ENCODE results near the gene TMEM164.
A peak's percentile ranks its signal among the peaks of the same experiment; 100 is the strongest.

Gene TMEM164

DNA sequence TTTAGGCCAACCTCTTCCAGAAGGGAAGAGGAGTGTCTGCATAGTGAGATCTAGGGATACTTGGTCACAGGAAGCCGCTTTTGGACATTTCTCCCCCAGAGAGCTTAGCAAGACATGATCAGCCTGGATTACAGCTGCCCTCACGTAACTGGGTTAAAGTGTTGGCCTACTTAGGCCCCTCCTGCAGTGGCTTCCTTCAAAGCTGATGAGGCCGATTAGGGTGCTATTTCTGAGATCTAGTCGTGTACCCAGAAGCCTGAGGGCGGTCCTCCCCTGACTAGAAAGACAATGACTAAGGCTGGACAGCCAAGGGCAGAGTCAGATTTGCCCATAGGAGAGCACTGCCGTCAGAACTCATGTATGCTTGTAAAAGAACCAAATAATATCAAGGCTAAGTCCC lies 180.0 kb downstream of the TMEM164 start:
- DNase-seq: no peak
- H3K9me3 Mint-ChIP-seq: peaks cover 25% of the 10 kb centered on the region

DNA sequence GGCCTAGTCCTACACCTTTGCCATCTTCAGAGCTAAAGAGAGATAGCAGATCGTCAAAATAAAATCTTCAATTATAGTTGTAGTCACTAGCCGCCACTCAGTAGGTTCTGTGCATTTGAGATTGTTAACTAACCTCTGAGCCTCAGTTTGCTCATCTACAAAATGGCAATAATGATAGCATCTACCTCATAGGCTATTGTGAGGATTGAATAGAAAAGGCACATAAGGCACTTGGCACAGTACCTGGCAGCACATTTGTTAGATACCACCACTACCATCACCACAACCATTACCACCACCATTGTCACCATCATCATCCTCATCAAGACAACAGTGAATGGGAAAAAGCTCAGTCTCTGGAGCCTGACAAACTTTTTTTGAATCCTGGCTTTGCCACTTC lies 180.4 kb downstream of the TMEM164 start:
- Mint-ChIP-seq H3K4me1 (peaks cover 14% of the 10 kb centered on the region), H3K9me3 (peaks cover 25% of the 10 kb centered on the region), H3K4me3 (no peak overlapping the region), H3K27ac (no peak overlapping the region), H3K27me3 (ENCODE audit: low read depth, poor library complexity) (peaks cover 6% of the 10 kb centered on the region), H3K36me3 (ENCODE audit: low read depth) (peaks cover 47% of the 10 kb centered on the region)
- DNase-seq: no peak
- TF ChIP-seq, protein P1, sequence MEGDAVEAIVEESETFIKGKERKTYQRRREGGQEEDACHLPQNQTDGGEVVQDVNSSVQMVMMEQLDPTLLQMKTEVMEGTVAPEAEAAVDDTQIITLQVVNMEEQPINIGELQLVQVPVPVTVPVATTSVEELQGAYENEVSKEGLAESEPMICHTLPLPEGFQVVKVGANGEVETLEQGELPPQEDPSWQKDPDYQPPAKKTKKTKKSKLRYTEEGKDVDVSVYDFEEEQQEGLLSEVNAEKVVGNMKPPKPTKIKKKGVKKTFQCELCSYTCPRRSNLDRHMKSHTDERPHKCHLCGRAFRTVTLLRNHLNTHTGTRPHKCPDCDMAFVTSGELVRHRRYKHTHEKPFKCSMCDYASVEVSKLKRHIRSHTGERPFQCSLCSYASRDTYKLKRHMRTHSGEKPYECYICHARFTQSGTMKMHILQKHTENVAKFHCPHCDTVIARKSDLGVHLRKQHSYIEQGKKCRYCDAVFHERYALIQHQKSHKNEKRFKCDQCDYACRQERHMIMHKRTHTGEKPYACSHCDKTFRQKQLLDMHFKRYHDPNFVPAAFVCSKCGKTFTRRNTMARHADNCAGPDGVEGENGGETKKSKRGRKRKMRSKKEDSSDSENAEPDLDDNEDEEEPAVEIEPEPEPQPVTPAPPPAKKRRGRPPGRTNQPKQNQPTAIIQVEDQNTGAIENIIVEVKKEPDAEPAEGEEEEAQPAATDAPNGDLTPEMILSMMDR (IDR thresholded peaks at IDR 0.05): no peak

More for the DNA sequence above, 180.0 kb downstream of the TMEM164 start:
- H3K27me3 Mint-ChIP-seq (ENCODE audit: low read depth, poor library complexity): peaks cover 6% of the 10 kb centered on the region
- TF ChIP-seq, protein P1 (IDR thresholded peaks at IDR 0.05): no peak
- no peak overlapping the region for H3K27ac Mint-ChIP-seq
- H3K36me3 Mint-ChIP-seq (ENCODE audit: low read depth): peaks cover 47% of the 10 kb centered on the region
- no peak overlapping the region for H3K4me3 Mint-ChIP-seq
- peaks cover 14% of the 10 kb centered on the region for H3K4me1 Mint-ChIP-seq

DNA sequence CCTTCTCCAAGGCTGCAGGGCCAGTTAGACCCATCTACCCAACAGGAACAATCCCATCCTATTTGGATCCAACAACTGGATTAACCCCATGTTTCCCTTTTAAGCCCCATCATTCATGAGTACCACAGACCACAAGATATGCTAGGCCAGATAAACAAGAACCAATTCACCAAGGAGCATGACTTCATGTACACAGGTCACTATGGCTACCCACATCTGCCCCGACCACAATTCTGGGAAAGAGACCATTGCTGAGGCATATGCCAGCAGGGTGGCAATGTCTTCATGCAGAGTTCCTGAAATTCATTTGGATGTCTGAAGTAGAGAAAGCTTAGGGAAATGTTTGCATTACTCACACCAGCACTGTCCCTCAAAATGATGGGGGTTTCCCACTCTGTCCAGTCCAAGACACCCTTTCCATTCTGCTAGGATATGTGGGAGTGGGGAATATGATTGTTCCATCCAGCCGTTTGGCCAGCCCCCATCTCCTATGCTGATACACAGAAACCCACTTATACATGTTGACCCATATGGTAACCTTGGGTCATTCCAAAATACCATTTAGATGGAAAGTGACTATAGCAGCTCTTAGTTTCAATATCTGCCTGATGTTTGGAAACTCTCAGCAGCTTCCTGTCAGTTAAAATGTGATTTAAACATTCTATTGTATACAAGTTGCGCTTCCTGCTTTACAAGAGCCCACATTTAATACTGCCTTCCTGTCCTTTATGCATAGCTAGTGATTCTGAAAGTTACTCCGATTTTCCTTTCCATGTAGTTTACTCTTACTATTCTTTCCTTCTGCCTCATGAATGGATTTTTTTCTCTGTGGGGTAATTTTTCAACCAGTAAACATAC lies 186.0 kb downstream of the TMEM164 start:
- H3K36me3 Mint-ChIP-seq (ENCODE audit: low read depth): peaks cover 39% of the 10 kb centered on the region
- H3K4me1 Mint-ChIP-seq: no peaks in the 10 kb centered on the region
- no peak overlapping the region for H3K27ac Mint-ChIP-seq
- TF ChIP-seq, protein P1 (IDR thresholded peaks at IDR 0.05): no peak
- DNase-seq: no peak
- H3K9me3 Mint-ChIP-seq: peaks cover 25% of the 10 kb centered on the region
- no peak overlapping the region for H3K4me3 Mint-ChIP-seq
- peaks cover 8% of the 10 kb centered on the region for H3K27me3 Mint-ChIP-seq (ENCODE audit: low read depth, poor library complexity)

DNA sequence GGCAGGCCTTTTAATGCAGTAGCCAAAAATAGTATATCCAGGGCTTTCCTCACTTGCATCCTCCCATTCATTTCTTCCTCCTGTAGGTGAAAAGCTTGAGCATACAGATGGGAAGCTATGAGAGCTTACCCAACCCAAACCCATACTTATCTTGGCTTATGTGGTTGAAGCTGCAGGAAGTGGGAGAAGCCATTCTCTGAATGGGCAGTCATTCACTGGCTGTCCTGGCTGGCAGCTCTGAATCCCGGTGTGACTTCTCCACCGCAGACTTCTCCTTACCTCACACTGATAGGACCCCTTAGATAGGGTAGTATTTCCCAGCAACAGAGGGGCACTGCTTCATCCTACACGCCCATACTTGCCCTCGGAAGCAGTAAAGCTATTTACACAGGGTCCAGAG lies 189.6 kb downstream of the TMEM164 start:
- Mint-ChIP-seq H3K4me1 (no peaks in the 10 kb centered on the region), H3K9me3 (no peaks in the 10 kb centered on the region), H3K27ac (no peak overlapping the region), H3K4me3 (no peak overlapping the region), H3K27me3 (ENCODE audit: low read depth, poor library complexity) (peaks cover 3% of the 10 kb centered on the region), H3K36me3 (ENCODE audit: low read depth) (peaks cover 5% of the 10 kb centered on the region)
- TF ChIP-seq, protein P1 (IDR thresholded peaks at IDR 0.05): no peak
- DNase-seq: no peak

DNA sequence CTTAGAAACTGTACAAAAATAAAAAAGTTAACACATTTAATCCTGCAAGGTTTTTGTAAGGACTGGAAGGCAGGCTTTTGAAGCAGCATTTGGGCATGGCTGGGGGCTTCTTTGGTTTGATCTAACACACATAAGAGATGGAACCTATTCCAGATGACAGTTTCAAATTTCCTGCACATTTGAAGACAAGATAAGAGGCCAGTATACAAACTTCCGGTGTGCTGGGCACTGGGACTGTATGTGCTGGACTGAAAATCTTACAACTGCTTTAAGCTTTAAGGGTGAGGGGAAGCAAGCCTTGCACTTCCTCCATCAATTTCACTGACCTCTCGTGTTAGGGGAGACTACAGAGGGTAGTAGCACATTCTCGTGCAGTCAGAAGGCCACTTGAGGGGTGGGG lies 192.1 kb downstream of the TMEM164 start:
- peak overlapping the region; percentile 16 for H3K27ac Mint-ChIP-seq
- H3K4me3 Mint-ChIP-seq: no peak overlapping the region
- H3K9me3 Mint-ChIP-seq: no peaks in the 10 kb centered on the region
- peaks cover 3% of the 10 kb centered on the region for H3K27me3 Mint-ChIP-seq (ENCODE audit: low read depth, poor library complexity)
- H3K4me1 Mint-ChIP-seq: no peaks in the 10 kb centered on the region
- TF ChIP-seq, protein P1 (IDR thresholded peaks at IDR 0.05): no peak
- no peak for DNase-seq
- H3K36me3 Mint-ChIP-seq (ENCODE audit: low read depth): peaks cover 5% of the 10 kb centered on the region

DNA sequence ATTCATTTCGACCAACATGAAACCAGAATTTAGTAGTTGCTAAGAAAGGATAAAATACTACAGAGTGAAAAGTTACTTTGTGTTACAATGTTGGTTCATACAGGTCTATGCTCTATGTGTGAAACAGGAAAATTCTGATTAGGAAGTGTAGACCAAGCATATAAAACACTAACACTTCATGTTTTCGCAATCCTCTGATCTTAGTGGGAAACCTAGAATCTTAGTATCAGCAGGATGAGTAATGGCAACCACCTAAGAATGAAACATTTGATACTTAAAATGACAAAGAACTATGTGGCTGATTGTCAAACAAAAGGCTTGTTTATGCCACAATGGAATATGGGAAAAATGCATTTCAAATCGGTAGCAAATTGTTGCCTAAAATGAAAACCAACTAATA lies 198.9 kb downstream of the TMEM164 start:
- no peaks in the 10 kb centered on the region for H3K27me3 Mint-ChIP-seq (ENCODE audit: low read depth, poor library complexity)
- no peaks in the 10 kb centered on the region for H3K4me1 Mint-ChIP-seq
- H3K36me3 Mint-ChIP-seq (ENCODE audit: low read depth): peaks cover 4% of the 10 kb centered on the region
- DNase-seq: no peak
- H3K9me3 Mint-ChIP-seq: no peaks in the 10 kb centered on the region
- no peak overlapping the region for H3K4me3 Mint-ChIP-seq
- H3K27ac Mint-ChIP-seq: no peak overlapping the region
- TF ChIP-seq, protein P1 (IDR thresholded peaks at IDR 0.05): no peak

All from nephron progenitor cell (in vitro differentiated cells).